Measurements from ENCODE around the gene JAK1.

The JAK1 gene

DNA sequence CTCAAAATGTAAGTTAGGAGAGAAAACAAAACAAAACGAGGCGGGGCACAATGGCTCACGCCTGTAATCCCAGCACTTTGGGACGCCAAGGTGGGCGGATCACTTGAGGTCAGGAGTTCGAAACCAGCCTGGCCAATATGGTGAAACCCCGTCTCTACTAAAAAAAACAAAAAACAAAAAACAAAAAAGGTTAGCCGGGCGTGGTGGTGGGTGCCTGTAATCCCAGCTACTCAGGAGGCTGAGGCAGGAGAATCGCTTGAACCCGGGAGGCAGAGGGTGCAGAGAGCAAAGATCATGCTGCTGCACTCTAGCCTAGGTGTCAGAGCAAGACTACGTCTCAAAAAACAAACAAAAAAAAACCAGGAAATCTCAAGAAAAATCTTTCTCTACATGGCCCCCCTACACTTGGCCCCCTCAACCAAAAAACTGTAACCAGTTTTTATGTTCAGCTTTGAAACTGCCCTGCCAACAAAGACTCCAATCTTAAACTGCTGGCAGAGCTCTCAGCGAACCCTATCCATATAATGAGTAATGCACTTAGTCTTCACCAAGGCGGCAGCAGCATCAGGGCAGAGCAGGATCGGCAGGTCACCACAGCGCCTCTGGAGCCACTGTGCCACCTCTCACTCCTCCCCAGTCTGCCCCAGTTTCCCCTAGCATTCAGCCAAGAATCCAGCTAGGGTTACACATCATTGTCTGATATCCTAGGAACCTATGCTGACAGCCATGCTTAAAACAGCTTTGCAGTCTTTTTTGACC is 71.7 kb downstream of the JAK1 start:
- TF ChIP-seq, protein P1, sequence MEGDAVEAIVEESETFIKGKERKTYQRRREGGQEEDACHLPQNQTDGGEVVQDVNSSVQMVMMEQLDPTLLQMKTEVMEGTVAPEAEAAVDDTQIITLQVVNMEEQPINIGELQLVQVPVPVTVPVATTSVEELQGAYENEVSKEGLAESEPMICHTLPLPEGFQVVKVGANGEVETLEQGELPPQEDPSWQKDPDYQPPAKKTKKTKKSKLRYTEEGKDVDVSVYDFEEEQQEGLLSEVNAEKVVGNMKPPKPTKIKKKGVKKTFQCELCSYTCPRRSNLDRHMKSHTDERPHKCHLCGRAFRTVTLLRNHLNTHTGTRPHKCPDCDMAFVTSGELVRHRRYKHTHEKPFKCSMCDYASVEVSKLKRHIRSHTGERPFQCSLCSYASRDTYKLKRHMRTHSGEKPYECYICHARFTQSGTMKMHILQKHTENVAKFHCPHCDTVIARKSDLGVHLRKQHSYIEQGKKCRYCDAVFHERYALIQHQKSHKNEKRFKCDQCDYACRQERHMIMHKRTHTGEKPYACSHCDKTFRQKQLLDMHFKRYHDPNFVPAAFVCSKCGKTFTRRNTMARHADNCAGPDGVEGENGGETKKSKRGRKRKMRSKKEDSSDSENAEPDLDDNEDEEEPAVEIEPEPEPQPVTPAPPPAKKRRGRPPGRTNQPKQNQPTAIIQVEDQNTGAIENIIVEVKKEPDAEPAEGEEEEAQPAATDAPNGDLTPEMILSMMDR (IDR thresholded peaks at IDR 0.05; ENCODE audit: insufficient read depth, low read depth, low read length, missing control alignments): no peak
- no peak overlapping the region for H3K4me3 ChIP-seq (ENCODE audit: low read depth, low read length)
- no peak for DNase-seq (ENCODE audit: low read depth)

- no peak overlapping the region for H3K4me3 ChIP-seq (ENCODE audit: low read depth, low read length)
- no peak for DNase-seq (ENCODE audit: low read depth)
- TF ChIP-seq, protein P1 (IDR thresholded peaks at IDR 0.05; ENCODE audit: insufficient read depth, low read depth, low read length, missing control alignments): no peak
These were observed 72.4 kb downstream of the JAK1 start for GRCh38 chr1:64893921-64894320.

DNA sequence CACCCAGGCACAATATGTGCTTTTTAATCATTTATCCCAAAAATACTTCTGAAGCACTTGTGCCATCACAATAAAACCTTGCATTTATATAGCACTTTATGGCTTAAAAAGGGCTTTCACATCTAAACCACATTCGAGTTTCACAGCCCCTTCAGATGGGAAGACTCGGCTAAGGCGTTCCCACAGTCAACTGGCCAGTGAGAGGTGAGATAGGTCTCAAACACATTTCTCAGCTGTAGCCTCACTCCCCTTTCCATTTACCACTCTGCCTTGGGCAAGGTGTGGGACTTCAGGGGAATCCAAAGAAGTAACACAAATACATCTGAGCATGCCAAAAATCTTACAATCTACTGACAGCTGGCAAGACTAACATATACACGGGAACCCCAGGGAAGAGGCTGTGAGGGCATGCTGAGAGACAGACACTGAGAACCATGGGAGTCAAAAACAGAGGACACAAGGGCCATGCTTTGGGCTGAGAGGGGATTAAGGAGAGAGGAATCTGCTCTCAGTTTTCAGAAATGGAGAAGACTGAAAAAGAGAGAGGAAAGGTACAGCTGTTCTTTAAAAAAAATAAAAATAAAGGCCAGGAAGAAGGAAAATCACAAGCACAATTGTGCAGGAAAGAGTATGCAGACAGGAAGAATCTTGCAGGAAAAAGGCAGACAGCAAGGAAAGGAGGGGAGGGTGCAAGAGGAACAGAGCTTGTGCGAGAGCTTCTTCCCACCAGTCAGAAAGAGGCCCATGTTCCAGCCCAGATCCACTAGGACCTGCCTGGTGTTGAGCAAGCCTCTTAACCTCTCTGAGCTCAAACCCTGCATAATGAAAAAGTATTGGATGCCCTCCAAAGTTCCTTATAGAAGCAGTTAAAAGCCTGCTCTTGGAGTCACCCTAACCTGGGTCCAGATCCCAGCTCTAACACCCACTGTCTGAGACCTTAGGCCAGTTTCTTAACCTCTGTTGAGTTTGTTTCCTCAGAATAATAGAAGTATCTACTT is 73.5 kb downstream of the JAK1 start:
- no peak overlapping the region for H3K4me3 ChIP-seq (ENCODE audit: low read depth, low read length)
- DNase-seq (ENCODE audit: low read depth): peak; percentile 60
- TF ChIP-seq, protein P1 (IDR thresholded peaks at IDR 0.05; ENCODE audit: insufficient read depth, low read depth, low read length, missing control alignments): no peak

DNA sequence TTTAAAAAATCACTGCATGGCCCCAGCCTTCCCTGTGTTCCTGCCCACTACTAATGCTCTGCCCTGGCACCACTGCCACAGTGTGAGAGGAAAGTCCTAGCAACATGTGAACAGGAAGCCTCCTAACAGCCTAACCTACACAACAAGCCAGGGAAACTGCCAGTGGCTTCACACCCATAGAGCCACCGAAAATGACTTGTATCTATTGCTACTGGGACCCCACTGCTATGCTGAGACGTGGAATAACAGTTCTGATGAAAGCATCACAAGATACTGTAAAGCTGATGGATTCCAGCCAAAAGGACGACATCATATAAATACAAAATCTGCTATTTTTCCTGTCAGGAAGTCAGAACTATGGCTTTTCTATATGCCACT is 74.9 kb downstream of the JAK1 start:
- TF ChIP-seq, protein P1 (IDR thresholded peaks at IDR 0.05; ENCODE audit: insufficient read depth, low read depth, low read length, missing control alignments): no peak
- H3K4me3 ChIP-seq (ENCODE audit: low read depth, low read length): no peak overlapping the region
- DNase-seq (ENCODE audit: low read depth): no peak

DNA sequence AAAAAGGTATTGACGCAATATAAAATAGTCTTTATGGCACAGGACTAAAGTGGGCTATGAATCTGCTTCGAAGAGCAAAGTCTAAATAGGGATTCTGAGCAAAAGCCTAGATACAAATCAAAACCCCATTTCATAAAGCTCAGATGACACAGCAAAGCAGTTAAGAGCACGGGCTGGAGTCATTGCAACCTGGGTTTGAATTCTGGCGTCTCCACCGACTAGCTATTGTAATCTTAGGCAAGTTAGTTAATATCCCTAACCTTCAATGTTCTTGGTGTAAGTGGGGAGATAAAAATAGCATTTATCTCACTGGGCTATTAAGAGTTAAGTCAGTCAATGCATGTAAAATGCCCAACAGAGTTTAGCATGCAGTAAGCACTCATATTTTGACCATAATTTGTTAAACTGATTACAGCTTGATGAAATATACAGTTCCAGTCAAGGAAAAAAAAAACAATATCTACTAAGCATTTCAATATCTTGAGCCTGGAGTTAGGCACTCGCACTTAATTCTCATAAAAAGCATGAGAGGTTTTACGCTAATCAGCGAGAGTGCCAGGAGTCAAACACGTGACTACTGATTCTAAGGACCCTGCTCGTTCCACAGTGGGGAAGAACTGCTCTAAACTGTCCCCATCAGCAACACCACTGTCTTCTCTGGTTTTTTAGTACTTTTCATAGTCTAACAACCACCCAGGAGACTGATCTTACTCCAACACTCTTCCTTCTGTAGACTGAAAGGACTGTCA is 75.5 kb downstream of the JAK1 start:
- no peak for DNase-seq (ENCODE audit: low read depth)
- TF ChIP-seq, protein P1 (IDR thresholded peaks at IDR 0.05; ENCODE audit: insufficient read depth, low read depth, low read length, missing control alignments): no peak
- H3K4me3 ChIP-seq (ENCODE audit: low read depth, low read length): no peak overlapping the region

DNA sequence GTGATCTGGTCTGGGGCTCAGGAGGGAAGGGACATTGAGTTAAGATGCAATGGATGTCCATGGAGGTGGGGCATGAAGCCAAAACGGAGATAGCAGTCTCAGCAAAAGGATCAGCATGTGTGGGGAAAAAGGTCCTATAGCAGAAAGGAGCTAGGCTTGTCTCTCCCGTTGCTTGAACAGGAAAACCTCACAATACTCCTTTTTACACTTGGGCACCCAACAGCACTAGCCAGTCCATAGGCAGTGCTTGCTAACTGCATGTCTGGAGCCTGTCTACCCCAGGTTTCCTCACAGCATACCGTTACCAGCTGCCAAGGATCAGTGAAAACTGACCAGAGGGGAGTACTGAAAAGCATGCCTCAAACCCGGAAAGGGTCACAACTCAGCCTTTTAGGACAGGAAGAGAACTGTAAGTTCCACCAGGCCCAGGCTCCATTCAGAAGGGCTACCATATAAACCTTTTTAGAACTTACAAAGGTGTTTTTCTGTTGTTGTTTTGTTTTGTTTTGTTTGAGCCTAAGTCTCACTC is 78.6 kb downstream of the JAK1 start:
- H3K4me3 ChIP-seq (ENCODE audit: low read depth, low read length): no peak overlapping the region
- TF ChIP-seq, protein P1 (IDR thresholded peaks at IDR 0.05; ENCODE audit: insufficient read depth, low read depth, low read length, missing control alignments): no peak
- DNase-seq (ENCODE audit: low read depth): no peak

Measured in GM12865 (cell line).